HUES6 (cell line): Measurements from ENCODE around the gene SH3BP5.
"Not testable (repeated sequence)": the region's sequence is repeated elsewhere in the genome, so short reads cannot be mapped to it uniquely, and the experiment has no call there.

Experiments
- H3K27ac ChIP-seq: 2 replicates; pipeline ENCODE4 v1.7.0; 2013; ENCODE audit warnings: low read depth, mild to moderate bottlenecking, low read length, inconsistent platforms
- H3K27me3 ChIP-seq: 2 replicates; pipeline ENCODE4 v1.6.1; 2013; ENCODE audit warnings: low read length; ENCODE audit not compliant: control insufficient read depth, insufficient read depth
- H3K36me3 ChIP-seq: 2 replicates; pipeline ENCODE4 v1.6.1; 2013; ENCODE audit warnings: low read length; ENCODE audit not compliant: control insufficient read depth, insufficient read depth
- H3K4me1 ChIP-seq: 2 replicates; pipeline ENCODE4 v1.6.1; 2013; ENCODE audit warnings: low read length; ENCODE audit not compliant: control insufficient read depth, insufficient read depth
- H3K4me3 ChIP-seq: 2 replicates; pipeline ENCODE4 v1.5.1; 2013; ENCODE audit warnings: low read depth, low read length
- H3K9ac ChIP-seq: one replicate; pipeline ENCODE4 v1.6.1; 2013; ENCODE audit warnings: mild to moderate bottlenecking, low read length
- H3K9me3 ChIP-seq: 2 replicates; pipeline ENCODE4 v1.6.1; 2013; ENCODE audit warnings: low read depth, low read length; ENCODE audit not compliant: control insufficient read depth, insufficient read depth

SH3BP5 gene

GRCh38 chr3:15332405-15333098 is at the start of gene SH3BP5:
Gene SH3BP5, minus strand, starts transcription at chr3:15332586. Its CDS starts 178 bp downstream, at chr3:15332408.
- Histone ChIP-seq H3K36me3 (peaks cover 4% of the 10 kb centered on the region; the same call in 1 of the 2 replicates), H3K9ac (peak within 1 kb of the TSS; percentile 69), H3K4me1 (peaks cover 28% of the 10 kb centered on the region), H3K9me3 (no peaks in the 10 kb centered on the region), H3K27me3 (peaks cover 24% of the 10 kb centered on the region), H3K27ac (no peak within 1 kb of the TSS), H3K4me3 (peak within 1 kb of the TSS; percentile 84)

GRCh38 chr3:15380980-15381890 is 48.8 kb upstream of the SH3BP5 start:
- Histone ChIP-seq H3K9ac (no peak overlapping the region), H3K27ac (no peak overlapping the region), H3K4me3 (no peak overlapping the region), H3K36me3 (no peaks in the 10 kb centered on the region), H3K27me3 (no peaks in the 10 kb centered on the region), H3K4me1 (peaks cover 5% of the 10 kb centered on the region), H3K9me3 (peaks cover 5% of the 10 kb centered on the region)

DNA sequence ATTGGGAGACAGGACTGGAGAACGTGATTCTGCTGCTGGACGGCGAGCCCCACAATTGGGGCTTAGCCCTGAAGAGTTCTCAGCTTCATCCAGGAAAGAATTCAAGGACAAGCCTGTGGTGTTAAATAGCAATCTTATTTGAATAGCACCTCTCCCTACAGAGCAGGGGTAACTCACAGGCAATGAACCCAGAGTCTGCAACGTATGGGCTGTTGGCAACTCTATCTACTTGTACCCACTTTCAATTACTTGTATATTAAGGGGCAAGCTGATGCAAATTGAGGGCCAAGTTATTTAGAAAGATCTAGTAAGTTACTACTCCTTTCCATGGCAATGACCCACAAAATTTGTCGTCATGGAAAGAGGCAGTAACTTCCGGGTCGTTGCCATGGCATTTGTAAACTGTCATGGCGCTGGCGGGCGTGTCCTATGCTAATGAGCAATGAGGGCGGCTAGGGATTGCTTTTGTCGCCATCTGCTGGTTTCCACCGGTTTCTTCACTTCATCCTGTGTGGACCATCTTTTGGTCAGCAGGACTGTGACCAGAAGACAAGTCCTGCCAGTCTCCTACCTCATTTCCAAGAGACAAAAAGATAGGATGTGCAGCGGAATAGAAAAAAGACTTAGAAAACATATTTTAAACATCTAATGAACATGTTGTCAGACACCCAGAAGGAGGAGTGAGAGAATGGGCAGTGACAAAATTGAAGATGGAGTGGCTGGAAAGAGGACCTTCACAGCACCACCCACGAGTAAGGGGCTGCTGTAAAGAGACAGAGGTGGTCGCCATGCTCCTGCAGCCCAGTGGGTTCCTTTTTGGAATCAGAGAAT is 45.8 kb upstream of the SH3BP5 start:
- Histone ChIP-seq H3K9ac (no peak overlapping the region), H3K9me3 (no peaks in the 10 kb centered on the region), H3K4me1 (peaks cover 5% of the 10 kb centered on the region), H3K36me3 (no peaks in the 10 kb centered on the region), H3K27ac (no peak overlapping the region; the same call in 1 of the 2 replicates), H3K4me3 (peak overlapping the region; percentile 39), H3K27me3 (no peaks in the 10 kb centered on the region)

- Histone ChIP-seq H3K27me3 (no peaks in the 10 kb centered on the region), H3K9me3 (no peaks in the 10 kb centered on the region), H3K4me3 (no peak overlapping the region), H3K27ac (no peak overlapping the region), H3K9ac (no peak overlapping the region), H3K36me3 (no peaks in the 10 kb centered on the region), H3K4me1 (peaks cover 5% of the 10 kb centered on the region)
These were observed 43.1 kb upstream of the SH3BP5 start for GRCh38 chr3:15375461-15376000.

GRCh38 chr3:15372918-15373317 is 40.5 kb upstream of the SH3BP5 start:
- peaks cover 3% of the 10 kb centered on the region for H3K4me1 ChIP-seq
- H3K9ac ChIP-seq, result no peak overlapping the region
- no peaks in the 10 kb centered on the region for H3K9me3 ChIP-seq
- no peak overlapping the region for H3K4me3 ChIP-seq
- no peak overlapping the region for H3K27ac ChIP-seq
- H3K36me3 ChIP-seq, result no peaks in the 10 kb centered on the region
- H3K27me3 ChIP-seq, result no peaks in the 10 kb centered on the region

DNA sequence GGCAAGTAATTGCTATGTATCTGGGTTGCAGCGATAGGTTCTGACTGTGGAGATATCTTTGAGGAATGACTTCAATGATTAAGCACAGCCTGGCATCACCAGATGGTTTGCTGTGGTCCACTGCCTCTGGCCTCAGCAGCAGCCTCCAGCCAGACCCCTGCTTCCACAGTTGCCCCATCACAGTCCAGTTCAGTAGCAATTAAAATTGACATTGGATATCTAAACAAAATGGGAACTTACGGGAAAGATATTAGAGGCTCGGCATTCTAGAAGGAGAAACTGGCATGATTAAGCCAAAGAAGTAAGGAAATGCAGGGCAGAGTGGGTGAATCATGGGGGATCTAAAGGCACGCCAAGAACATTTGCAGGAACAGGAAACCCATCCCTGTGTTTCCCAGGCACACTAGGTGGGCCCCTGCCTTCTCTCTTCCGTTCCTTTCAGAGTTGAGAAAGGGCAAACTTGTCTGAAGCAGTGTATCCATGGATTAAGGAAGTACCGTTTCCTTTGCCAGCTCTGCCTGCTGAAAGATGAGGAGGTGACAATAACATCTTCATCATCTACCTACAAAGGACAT is 36.3 kb upstream of the SH3BP5 start:
- no peak overlapping the region for H3K9ac ChIP-seq
- H3K27ac ChIP-seq, result no peak overlapping the region
- no peaks in the 10 kb centered on the region for H3K4me1 ChIP-seq
- no peaks in the 10 kb centered on the region for H3K36me3 ChIP-seq
- no peaks in the 10 kb centered on the region for H3K27me3 ChIP-seq
- H3K4me3 ChIP-seq, result no peak overlapping the region
- H3K9me3 ChIP-seq, result no peaks in the 10 kb centered on the region

GRCh38 chr3:15367059-15367458 is 34.7 kb upstream of the SH3BP5 start:
- Histone ChIP-seq H3K4me1 (peaks cover 1% of the 10 kb centered on the region), H3K9ac (no peak overlapping the region), H3K36me3 (no peaks in the 10 kb centered on the region), H3K27ac (no peak overlapping the region), H3K9me3 (no peaks in the 10 kb centered on the region), H3K27me3 (no peaks in the 10 kb centered on the region), H3K4me3 (no peak overlapping the region)

GRCh38 chr3:15364078-15364477 is 31.7 kb upstream of the SH3BP5 start:
- peaks cover 13% of the 10 kb centered on the region for H3K4me1 ChIP-seq
- not testable (repeated sequence) for H3K4me3 ChIP-seq, H3K27me3 ChIP-seq, H3K9ac ChIP-seq, H3K36me3 ChIP-seq, H3K27ac ChIP-seq, H3K9me3 ChIP-seq

GRCh38 chr3:15361494-15362214 is 29.3 kb upstream of the SH3BP5 start:
- Histone ChIP-seq H3K9ac (no peak overlapping the region), H3K36me3 (no peaks in the 10 kb centered on the region), H3K9me3 (no peaks in the 10 kb centered on the region), H3K27ac (no peak overlapping the region), H3K4me3 (no peak overlapping the region), H3K4me1 (peaks cover 13% of the 10 kb centered on the region), H3K27me3 (no peaks in the 10 kb centered on the region)
